Fibroblast of lung (primary cell): ENCODE results near the gene VAV2.

Experiments used
- CTCF ChIP-seq, 2 donors: IDR thresholded peaks in 1 of 2; conservative IDR thresholded peaks in 1 of 2; 1 replicate in 1 of 2; 2 replicates in 1 of 2; pipeline ENCODE4 v1.5.1; 2011 to 2012; ENCODE audit warnings: low read length in 2 of 2, control low read depth in 1 of 2, inconsistent platforms in 1 of 2, low read depth in 1 of 2, mild to moderate bottlenecking in 1 of 2
- EZH2 ChIP-seq: IDR thresholded peaks from 2 replicates; pipeline ENCODE4 v1.5.1; 2012; ENCODE audit warnings: low read length, control low read depth, mild to moderate bottlenecking; ENCODE audit errors: missing control alignments

DNA sequence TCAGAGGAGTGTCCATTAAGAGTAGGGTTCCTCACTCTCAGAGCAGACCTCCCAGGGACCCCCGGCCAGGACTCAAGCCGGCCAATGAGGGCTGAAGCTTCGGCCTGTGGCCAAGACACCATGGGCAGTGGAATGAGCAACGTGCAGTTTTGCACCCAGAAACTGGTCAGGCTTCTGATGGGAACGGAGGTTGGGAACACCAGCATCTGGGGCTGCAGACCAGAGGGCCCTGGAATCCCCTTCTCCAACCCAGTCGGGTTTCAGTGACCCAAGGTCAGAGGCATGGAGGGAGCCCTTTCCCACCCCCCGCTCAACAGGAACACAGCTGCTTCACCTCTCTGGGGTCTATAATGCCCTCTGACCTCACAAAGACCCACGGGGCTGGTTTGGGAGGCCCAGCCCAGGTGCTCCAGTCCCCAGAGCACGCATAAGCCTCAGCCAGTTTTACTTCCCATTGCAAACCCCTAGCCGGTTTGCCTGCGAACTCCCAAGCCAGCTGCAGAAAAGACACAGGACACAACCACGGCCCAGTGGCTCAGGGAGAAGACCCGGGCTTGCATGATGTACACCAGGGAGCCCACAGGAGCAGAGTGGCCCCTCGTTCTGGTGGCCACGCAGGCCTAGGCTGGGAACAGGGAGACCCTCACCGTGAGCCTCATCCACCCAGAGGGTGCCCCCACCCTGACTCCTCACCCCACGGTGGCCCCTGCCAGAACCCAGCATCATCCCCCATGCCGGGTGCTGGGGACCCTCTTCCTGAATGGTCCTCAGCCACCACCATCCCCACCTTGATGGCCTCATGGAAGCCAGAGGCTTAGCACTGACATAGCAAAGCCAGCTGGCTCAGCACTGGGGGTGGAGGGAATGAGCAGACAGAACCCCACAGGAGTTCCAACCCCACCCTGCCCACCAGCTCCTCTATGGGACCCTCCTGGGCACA is 30.6 kb downstream of the VAV2 start:
- no peak for TF ChIP-seq EZH2
- TF ChIP-seq CTCF (conservative IDR thresholded peaks at IDR 0.05 in 1 of 2, IDR thresholded peaks at IDR 0.05 in 1 of 2; ENCODE audit: low read depth in 1 of 2, low read length in 2 of 2) = no peak
